Testis (tissue), 3 donors: ENCODE data around the gene PAGE2. TPM values are rescaled to one million over a fixed set of nuclear protein-coding genes. Genes with fewer than 3 reads are reported as not detected.

Experiments used
- DNase-seq: peaks from one replicate; pipeline ENCODE4 v3.0.0-alpha.2; 2019
- H3K27ac ChIP-seq, 2 donors: fragments of 200-600 bp; sonication (generic); one replicate each; pipeline ENCODE4 v1.5.1; 2019
- H3K27me3 ChIP-seq: fragments of 200-600 bp; sonication (generic); one replicate; pipeline ENCODE4 v1.5.1; 2019
- H3K36me3 ChIP-seq: fragments of 200-600 bp; sonication (generic); one replicate; pipeline ENCODE4 v1.5.1; 2017; ENCODE audit warnings: low read depth; ENCODE audit errors: missing control alignments
- H3K4me1 ChIP-seq: fragments of 200-600 bp; sonication (generic); one replicate; pipeline ENCODE4 v1.5.1; 2019
- H3K4me3 ChIP-seq, 2 donors: fragments of 200-600 bp; sonication (generic); one replicate each; pipeline ENCODE4 v1.5.1; 2017 to 2019
- H3K9me3 ChIP-seq: fragments of 200-600 bp; sonication (generic); one replicate; pipeline ENCODE4 v1.5.1; 2017
- POLR2A ChIP-seq: fragments of 450-650 bp; IDR thresholded peaks from one replicate; pipeline ENCODE4 v1.6.1; 2017; ENCODE audit warnings: antibody characterized with exemption, mild to moderate bottlenecking, moderate library complexity
- WGBS, 2 donors: methylation state at CpG; one replicate each; pipeline ENCODE4 v1.1.5; 2018; 5-methylcytosine and 5-hydroxymethylcytosine counted together
- intact Hi-C: fragments of 100-400 bp; cut with DNase I; formaldehyde crosslinking; loops from one replicate; pipeline ENCODE4 v1.15.1; 2023; ENCODE audit warnings: low total_unique reads
- polyA plus RNA-seq: library from polyadenylated mRNA; stranded (reverse); fragments of 350-450 nt; fragmentation: Illumina TruSeq; extraction: RNeasy Lipid Tissue Mini Kit (QIAGEN cat#74804); gene quantifications from one replicate; pipeline ENCODE4 v1.2.3, GENCODE V29; 2014; ENCODE audit warnings: low read depth, low replicate concordance; ENCODE audit not compliant: insufficient read depth
- total RNA-seq, 2 donors: library from RNA; depleted of rRNA; stranded (reverse); fragments of >200 nt; gene quantifications; one replicate each; pipeline ENCODE4 v1.2.3, GENCODE V29; 2016
- TF ChIP-seq, protein P1 (sequence below), 3 experiments: fragments of 450-650 bp in 2 of 3; fragments of 200-600 bp in 1 of 3; sonication (generic) in 1 of 3; IDR thresholded peaks; one replicate each; pipeline ENCODE4 v1.5.1; 2016 to 2019; ENCODE audit warnings: antibody characterized with exemption in 3 of 3, mild to moderate bottlenecking in 2 of 3, moderate library complexity in 1 of 3

Gene PAGE2
- total and polyA plus RNA-seq, 3 donors from 2014 or later, result 24.3 to 34.3 (median 31.4) TPM

DNA sequence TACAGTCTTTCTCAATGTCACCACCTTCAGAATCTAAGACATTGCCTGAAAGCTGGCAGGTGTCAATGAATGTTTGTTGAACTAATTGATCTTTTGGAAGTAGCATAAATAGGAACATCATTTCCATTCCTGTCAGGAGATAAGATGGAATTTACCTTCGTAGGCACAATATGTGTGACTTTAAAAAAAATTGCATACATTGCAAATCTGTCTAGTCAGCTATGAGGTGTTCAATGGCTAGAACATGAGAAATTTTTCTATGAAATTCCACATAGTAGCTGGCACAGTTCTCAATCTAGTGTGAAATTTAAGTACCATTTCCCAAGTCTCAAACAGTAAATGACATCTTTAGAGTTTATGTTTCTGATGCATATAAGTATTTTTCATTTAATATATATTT is 10.3 kb downstream of the PAGE2 start:
- Histone ChIP-seq H3K4me1 (no peaks in the 10 kb centered on the region), H3K4me3 (no peak overlapping the region), H3K27me3 (no peaks in the 10 kb centered on the region), H3K36me3 (no peaks in the 10 kb centered on the region), H3K27ac (no peak overlapping the region), H3K9me3 (no peaks in the 10 kb centered on the region)
- intact Hi-C loops, result no loop called here
- TF ChIP-seq POLR2A, result no peak
- TF ChIP-seq, protein P1, sequence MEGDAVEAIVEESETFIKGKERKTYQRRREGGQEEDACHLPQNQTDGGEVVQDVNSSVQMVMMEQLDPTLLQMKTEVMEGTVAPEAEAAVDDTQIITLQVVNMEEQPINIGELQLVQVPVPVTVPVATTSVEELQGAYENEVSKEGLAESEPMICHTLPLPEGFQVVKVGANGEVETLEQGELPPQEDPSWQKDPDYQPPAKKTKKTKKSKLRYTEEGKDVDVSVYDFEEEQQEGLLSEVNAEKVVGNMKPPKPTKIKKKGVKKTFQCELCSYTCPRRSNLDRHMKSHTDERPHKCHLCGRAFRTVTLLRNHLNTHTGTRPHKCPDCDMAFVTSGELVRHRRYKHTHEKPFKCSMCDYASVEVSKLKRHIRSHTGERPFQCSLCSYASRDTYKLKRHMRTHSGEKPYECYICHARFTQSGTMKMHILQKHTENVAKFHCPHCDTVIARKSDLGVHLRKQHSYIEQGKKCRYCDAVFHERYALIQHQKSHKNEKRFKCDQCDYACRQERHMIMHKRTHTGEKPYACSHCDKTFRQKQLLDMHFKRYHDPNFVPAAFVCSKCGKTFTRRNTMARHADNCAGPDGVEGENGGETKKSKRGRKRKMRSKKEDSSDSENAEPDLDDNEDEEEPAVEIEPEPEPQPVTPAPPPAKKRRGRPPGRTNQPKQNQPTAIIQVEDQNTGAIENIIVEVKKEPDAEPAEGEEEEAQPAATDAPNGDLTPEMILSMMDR (IDR thresholded peaks at IDR 0.05), result no peak
- 50 to 77% methylated on average over 1 of the region's 1 CpG for WGBS, 2 donors
- DNase-seq, result no peak

DNA sequence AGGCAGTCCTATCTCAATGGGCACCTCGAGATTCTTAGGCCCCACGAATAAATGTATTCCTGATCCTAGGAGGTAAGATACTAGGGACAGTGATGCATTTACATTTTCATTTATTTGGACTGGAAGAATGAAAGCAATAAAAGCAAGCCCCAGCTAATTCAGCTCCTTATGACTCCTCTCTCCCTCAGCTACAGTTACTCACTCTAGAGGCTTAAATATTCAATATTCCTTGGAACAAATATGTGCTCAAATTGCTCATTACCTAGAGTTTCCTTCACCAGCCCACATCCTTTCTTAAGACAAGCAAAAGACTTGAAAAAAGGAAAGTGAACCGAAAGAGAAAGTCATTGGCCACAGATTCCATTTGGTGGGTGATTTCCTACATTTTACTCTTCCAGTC is 13.9 kb downstream of the PAGE2 start:
- WGBS, 2 donors, result 86 to 89% methylated on average over 3 of the region's 3 CpGs
- H3K9me3 ChIP-seq, result no peaks in the 10 kb centered on the region
- no peaks in the 10 kb centered on the region for H3K4me1 ChIP-seq
- intact Hi-C loops, result no loop called here
- DNase-seq, result no peak
- no peaks in the 10 kb centered on the region for H3K36me3 ChIP-seq
- no peaks in the 10 kb centered on the region for H3K27me3 ChIP-seq
- H3K27ac ChIP-seq, result no peak overlapping the region
- TF ChIP-seq, protein P1 (IDR thresholded peaks at IDR 0.05), result no peak
- TF ChIP-seq POLR2A, result no peak
- H3K4me3 ChIP-seq, result no peak overlapping the region

DNA sequence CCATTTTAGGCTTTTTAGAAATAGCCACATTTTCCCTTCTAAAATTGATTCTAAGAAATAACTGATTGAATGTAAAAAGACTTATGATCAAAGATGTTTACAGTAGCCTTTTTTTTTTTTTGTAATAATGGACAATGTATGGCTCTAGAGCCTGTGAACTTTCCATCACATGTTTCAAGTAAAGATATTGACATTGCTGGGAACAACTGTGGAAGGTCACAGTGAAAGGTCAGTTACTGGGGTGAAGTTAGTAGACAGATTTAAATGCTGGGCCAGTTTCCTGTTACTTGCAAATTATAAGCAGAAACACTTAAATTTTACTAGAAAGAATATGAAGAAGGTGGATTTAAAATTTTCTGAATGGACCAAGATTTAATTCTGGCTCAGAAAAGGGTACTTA is 18.4 kb downstream of the PAGE2 start:
- TF ChIP-seq POLR2A, result no peak
- TF ChIP-seq, protein P1 (IDR thresholded peaks at IDR 0.05), result no peak

DNA sequence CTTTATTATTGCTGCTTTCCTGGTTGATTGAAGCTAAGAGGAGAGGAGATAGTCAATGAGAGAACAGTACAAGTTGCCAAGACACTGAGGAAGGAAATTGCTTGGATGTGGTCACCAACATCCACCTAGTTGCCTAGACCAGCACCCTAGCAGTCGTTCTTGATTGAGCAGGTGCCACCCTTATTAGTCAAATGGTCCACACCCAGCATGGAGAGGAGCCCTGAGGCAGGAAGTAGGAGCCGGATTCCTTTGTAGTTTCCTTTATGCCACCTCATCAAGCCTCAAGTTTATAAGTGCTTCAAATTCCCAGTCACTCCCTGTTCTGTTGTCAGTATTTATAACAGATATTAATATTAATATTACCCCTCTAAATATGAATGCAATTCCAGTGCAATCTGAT is 19.1 kb downstream of the PAGE2 start:
- intact Hi-C loops, result no loop called here
- H3K36me3 ChIP-seq, result no peaks in the 10 kb centered on the region
- no peak for DNase-seq
- no peaks in the 10 kb centered on the region for H3K27me3 ChIP-seq
- 68 to 81% methylated on average over 2 of the region's 2 CpGs for WGBS, 2 donors
- H3K9me3 ChIP-seq, result no peaks in the 10 kb centered on the region
- no peak overlapping the region for H3K4me3 ChIP-seq
- H3K4me1 ChIP-seq, result no peaks in the 10 kb centered on the region
- no peak overlapping the region for H3K27ac ChIP-seq
- TF ChIP-seq POLR2A, result no peak
- TF ChIP-seq, protein P1 (IDR thresholded peaks at IDR 0.05), result no peak

More for the DNA sequence above, 18.4 kb downstream of the PAGE2 start:
- no peak for DNase-seq
- intact Hi-C loops, result no loop called here
- Histone ChIP-seq H3K27me3 (no peaks in the 10 kb centered on the region), H3K27ac (no peak overlapping the region), H3K4me1 (no peaks in the 10 kb centered on the region), H3K9me3 (no peaks in the 10 kb centered on the region), H3K4me3 (no peak overlapping the region), H3K36me3 (no peaks in the 10 kb centered on the region)

DNA sequence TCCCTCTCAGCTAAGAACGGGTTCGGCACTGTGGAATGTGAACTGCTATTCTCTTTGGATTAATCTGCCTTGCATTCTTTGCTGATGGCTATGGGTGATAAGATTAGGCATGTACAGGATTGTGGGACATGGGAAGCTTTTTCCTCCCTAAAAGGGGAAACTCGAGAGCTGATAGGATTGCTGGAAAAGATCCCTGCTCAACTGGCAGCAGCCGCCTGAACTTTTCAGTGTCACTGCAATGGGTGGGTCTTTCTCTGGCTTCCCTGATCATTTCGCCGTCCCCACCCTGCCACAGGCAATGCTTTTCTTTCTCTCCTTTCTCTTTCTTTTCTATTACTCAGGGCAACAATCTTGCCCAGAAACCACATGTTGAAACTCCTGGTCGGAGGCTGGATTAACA is 20.5 kb downstream of the PAGE2 start:
- no peaks in the 10 kb centered on the region for H3K4me1 ChIP-seq
- no peak for DNase-seq
- WGBS, 2 donors, result 43 to 80% methylated on average over 6 to 7 of the region's 7 CpGs
- TF ChIP-seq, protein P1 (IDR thresholded peaks at IDR 0.05), result no peak
- no peak for TF ChIP-seq POLR2A
- intact Hi-C loops, result no loop called here
- no peaks in the 10 kb centered on the region for H3K36me3 ChIP-seq
- no peak overlapping the region for H3K4me3 ChIP-seq
- H3K27ac ChIP-seq, result no peak overlapping the region
- no peaks in the 10 kb centered on the region for H3K27me3 ChIP-seq
- H3K9me3 ChIP-seq, result no peaks in the 10 kb centered on the region
